ENCODE data around the gene AGTRAP.

GRCh38 chr1:11783556-11783955 is 47.6 kb downstream of the AGTRAP start:
- TF ChIP-seq SUZ12 (IDR thresholded peaks at IDR 0.05; ENCODE audit: extremely low read depth, insufficient read depth, insufficient read length) (no peak), YY1 (IDR thresholded peaks at IDR 0.05; ENCODE audit: insufficient read depth, insufficient read length) (no peak), ZNF274 (IDR thresholded peaks at IDR 0.05; ENCODE audit: low read depth, low read length) (no peak)
